ENCODE measurements around the gene PLXNA4.
"Not testable (repeated sequence)": the region's sequence is repeated elsewhere in the genome, so short reads cannot be mapped to it uniquely, and the experiment has no call there.

Gene PLXNA4

GRCh38 chr7:132607656-132608055, 31.4 kb upstream of the PLXNA4 start:
- TF ChIP-seq JUND (IDR thresholded peaks at IDR 0.05; ENCODE audit: low read depth) = no peak
- no peak for DNase-seq (ENCODE audit: low read depth in 1 of 2, low spot score in 1 of 2)
- in situ Hi-C loops (cut with HindIII; ENCODE audit: low pct_unique_long_range_greater_than_20kb, low sequenced_read_pairs) = no loop called here

DNA sequence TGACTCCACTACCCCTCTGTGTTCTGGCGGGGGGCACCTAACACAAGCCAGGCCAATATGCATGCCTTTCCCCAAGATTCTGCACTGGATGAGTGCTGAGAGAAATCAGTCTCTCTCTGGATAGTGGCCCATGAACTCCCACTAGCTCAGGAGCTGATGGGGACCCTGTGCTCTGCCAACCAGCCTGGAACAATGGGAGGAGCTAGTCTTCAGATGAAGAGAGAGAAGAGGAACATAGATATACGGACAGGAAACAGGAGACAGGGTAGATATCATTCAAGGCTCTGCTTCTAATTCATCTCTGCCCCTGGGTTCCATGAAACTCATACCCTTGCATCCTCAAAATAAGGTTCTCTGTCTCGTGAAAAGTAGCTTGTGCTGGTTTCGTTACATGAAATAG, 27.9 kb upstream of the PLXNA4 start:
- DNase-seq (ENCODE audit: low read depth in 1 of 2, low spot score in 1 of 2) = no peak
- no peak for TF ChIP-seq JUND (IDR thresholded peaks at IDR 0.05; ENCODE audit: low read depth)
- in situ Hi-C loops (cut with HindIII; ENCODE audit: low pct_unique_long_range_greater_than_20kb, low sequenced_read_pairs) = no loop called here

GRCh38 chr7:132603220-132603833, 27.1 kb upstream of the PLXNA4 start:
- no peak for DNase-seq (ENCODE audit: low read depth in 1 of 2, low spot score in 1 of 2)
- in situ Hi-C loops (cut with HindIII; ENCODE audit: low pct_unique_long_range_greater_than_20kb, low sequenced_read_pairs) = no loop called here
- TF ChIP-seq JUND (IDR thresholded peaks at IDR 0.05; ENCODE audit: low read depth) = no peak

DNA sequence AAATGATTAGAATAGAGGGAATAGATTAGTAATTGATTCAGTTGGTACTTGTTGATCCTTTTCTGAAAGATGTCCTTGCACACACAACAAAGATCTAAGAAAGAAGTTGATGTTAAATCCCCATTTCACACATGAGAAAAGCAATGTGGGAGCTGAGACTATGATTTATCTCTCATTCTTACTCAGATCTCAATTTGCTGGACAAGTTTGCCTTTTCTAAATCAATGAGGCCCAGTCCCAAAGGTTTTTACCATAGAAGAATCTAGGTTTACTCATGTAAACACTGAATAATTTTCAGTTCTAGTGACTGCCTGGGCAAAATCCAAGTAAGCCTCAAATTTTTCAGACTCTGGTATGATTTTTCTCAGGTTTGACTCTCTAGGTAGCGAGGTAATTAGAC, 25.5 kb upstream of the PLXNA4 start:
- no peak for TF ChIP-seq JUND (IDR thresholded peaks at IDR 0.05; ENCODE audit: low read depth)
- no peak for DNase-seq (ENCODE audit: low read depth in 1 of 2, low spot score in 1 of 2)
- in situ Hi-C loops (cut with HindIII; ENCODE audit: low pct_unique_long_range_greater_than_20kb, low sequenced_read_pairs) = no loop called here

GRCh38 chr7:132596588-132596987, 20.3 kb upstream of the PLXNA4 start:
- no peak for TF ChIP-seq JUND (IDR thresholded peaks at IDR 0.05; ENCODE audit: low read depth)
- DNase-seq (ENCODE audit: low read depth in 1 of 2, low spot score in 1 of 2) = no peak
- in situ Hi-C loops (cut with HindIII; ENCODE audit: low pct_unique_long_range_greater_than_20kb, low sequenced_read_pairs) = no loop called here

- in situ Hi-C loops (cut with HindIII; ENCODE audit: low pct_unique_long_range_greater_than_20kb, low sequenced_read_pairs); DNase-seq (ENCODE audit: low read depth in 1 of 2, low spot score in 1 of 2): not testable (repeated sequence)
Measured at GRCh38 chr7:132594741-132595140, 18.5 kb upstream of the PLXNA4 start.

DNA sequence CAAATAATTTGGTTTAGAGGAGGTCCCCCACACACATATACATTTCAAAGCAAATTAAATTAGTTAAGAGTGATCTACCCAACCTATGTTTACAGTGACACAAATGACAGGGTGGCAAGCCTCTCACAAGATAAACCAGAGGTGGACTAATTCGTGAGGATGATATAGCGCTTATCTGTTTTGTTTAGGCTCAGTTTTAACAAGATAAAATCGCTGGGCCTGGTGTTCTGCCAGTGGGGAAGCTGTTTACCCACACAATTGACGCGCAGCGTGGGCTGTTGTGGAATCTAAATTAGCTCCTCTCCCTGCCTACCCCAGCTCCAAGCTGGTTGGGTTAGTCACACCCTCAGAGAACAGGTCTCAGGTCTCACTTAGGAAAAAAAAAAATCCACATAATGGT, 16.7 kb upstream of the PLXNA4 start:
- no peak for DNase-seq (ENCODE audit: low read depth in 1 of 2, low spot score in 1 of 2)
- in situ Hi-C loops (cut with HindIII; ENCODE audit: low pct_unique_long_range_greater_than_20kb, low sequenced_read_pairs) = no loop called here
- no peak for TF ChIP-seq JUND (IDR thresholded peaks at IDR 0.05; ENCODE audit: low read depth)

- TF ChIP-seq JUND (IDR thresholded peaks at IDR 0.05; ENCODE audit: low read depth) = no peak
- DNase-seq (ENCODE audit: low read depth in 1 of 2, low spot score in 1 of 2) = no peak
- in situ Hi-C loops (cut with HindIII; ENCODE audit: low pct_unique_long_range_greater_than_20kb, low sequenced_read_pairs) = no loop called here
Measured at GRCh38 chr7:132592231-132592920, 16.1 kb upstream of the PLXNA4 start.

- in situ Hi-C loops (cut with HindIII; ENCODE audit: low pct_unique_long_range_greater_than_20kb, low sequenced_read_pairs) = no loop called here
- no peak for DNase-seq (ENCODE audit: low read depth in 1 of 2, low spot score in 1 of 2)
- TF ChIP-seq JUND (IDR thresholded peaks at IDR 0.05; ENCODE audit: low read depth) = no peak
Measured at GRCh38 chr7:132590162-132590561, 13.9 kb upstream of the PLXNA4 start.

DNA sequence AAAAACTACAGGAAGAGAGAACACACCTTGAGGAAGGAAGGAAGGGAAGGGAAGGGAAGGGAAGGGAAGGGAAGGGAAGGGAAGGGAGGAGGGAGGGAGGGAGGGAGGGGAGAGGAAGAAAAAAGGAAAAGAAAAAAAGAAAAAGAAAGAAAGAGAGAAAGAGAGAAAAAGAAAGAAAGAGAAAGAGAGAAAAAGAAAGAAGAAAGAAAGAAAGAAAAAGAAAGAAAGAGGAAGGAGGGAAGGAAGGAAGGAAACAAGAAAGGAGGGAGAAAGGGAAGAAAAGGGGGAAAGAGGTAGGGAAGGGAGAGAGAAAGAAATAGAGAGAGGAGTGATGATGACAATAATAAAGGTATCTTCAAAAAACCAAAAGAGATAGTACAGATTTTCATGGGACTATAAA, 12.3 kb upstream of the PLXNA4 start:
- no peak for TF ChIP-seq JUND (IDR thresholded peaks at IDR 0.05; ENCODE audit: low read depth)
- DNase-seq (ENCODE audit: low read depth in 1 of 2, low spot score in 1 of 2) = no peak
- in situ Hi-C loops (cut with HindIII; ENCODE audit: low pct_unique_long_range_greater_than_20kb, low sequenced_read_pairs) = no loop called here

GRCh38 chr7:132584796-132585494, 8.7 kb upstream of the PLXNA4 start:
- no peak for TF ChIP-seq JUND (IDR thresholded peaks at IDR 0.05; ENCODE audit: low read depth)
- DNase-seq (ENCODE audit: low read depth in 1 of 2, low spot score in 1 of 2) = no peak
- in situ Hi-C loops (cut with HindIII; ENCODE audit: low pct_unique_long_range_greater_than_20kb, low sequenced_read_pairs) = no loop called here

DNA sequence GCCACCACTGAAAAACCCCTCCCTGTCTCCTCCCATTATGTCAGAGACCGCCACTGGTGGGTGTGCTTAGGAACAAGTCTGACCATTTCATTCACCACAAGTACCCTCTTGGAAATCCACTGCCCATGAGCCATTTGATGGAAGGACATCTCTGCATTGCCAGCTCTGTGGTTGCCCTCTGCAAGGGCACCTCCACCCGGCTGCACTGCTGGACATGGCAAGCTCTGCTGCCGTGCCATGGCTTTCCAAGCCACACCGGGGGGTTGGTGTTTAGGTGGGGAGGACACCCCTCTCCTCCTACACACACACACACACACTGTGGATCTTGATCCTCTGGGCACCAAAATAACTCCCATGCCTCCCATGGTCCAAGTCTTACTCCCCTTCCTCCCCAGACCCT, 5.2 kb upstream of the PLXNA4 start:
- no peak for DNase-seq (ENCODE audit: low read depth in 1 of 2, low spot score in 1 of 2)
- no peak for TF ChIP-seq JUND (IDR thresholded peaks at IDR 0.05; ENCODE audit: low read depth)
- in situ Hi-C loops (cut with HindIII; ENCODE audit: low pct_unique_long_range_greater_than_20kb, low sequenced_read_pairs) = no loop called here

DNA sequence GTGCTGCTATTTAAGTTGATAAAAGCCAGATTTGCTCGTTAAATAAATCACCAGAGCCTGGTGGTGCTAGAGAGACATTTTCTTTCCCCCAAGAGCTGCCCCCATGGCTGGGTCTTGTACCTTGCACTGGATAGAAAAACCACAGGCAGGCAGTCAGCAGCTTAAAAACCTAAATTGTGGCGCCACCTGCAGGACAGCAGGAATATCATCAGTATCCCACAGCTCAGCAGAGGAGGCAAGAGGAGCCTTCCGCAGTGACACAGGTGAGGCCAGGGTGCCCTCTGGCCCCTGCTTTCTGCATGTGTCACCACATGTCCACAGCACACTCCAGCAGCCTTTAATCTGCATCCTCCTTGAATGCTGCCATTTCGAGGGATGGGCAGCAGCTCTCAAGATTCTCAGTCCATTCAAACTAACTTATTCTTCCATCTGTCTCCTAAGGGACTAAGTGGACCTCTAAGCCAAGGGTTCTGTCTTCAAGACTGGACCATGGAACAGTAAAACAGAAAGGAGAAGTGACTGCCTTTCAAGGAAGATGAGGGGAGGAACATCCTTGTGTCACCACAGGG, 4.5 kb upstream of the PLXNA4 start:
- DNase-seq (ENCODE audit: low read depth in 1 of 2, low spot score in 1 of 2) = peak; percentile 55 to 71
- no peak for TF ChIP-seq JUND (IDR thresholded peaks at IDR 0.05; ENCODE audit: low read depth)
- in situ Hi-C loops (cut with HindIII; ENCODE audit: low pct_unique_long_range_greater_than_20kb, low sequenced_read_pairs) = no loop called here
